Measurements from ENCODE around the gene TTLL10.

DNA sequence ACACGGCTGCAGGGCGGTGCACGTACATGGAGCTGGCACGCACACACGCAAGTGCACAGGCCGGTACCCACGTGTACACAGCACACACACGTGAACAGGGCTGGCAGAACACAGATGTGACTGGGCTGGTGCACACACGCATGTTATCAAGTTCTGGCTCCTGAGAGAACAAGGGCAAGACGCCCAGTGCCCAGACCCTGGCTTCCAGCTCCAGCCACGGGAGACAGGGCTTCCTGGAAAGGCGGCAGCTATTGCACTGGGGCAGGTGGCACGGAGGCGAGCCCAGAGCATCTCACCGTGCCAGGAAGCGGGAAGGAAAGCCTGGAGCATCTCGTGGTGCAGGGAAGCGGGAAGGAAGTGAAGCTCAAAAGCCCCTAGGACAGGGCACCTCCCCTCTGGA lies 52.2 kb downstream of the TTLL10 start:
- TF ChIP-seq NRF1 (IDR thresholded peaks at IDR 0.05; ENCODE audit: low read depth, low read length) (no peak), SIN3A (conservative IDR thresholded peaks at IDR 0.05 in 1 of 2, IDR thresholded peaks at IDR 0.05 in 1 of 2; ENCODE audit: low read depth in 1 of 2, low read length in 2 of 2) (no peak)

Measured in H1 (cell line).